Upper lobe of left lung (tissue), 6 donors: Measurements from ENCODE around the gene KBTBD7. TPM values are rescaled to one million over a fixed set of nuclear protein-coding genes. Genes with fewer than 3 reads are reported as not detected.

Experiments
- ATAC-seq, 2 donors: fragments of 200-7000 bp; cut with Tn5 transposase; one replicate each; pipeline ENCODE4 v1.9.1; 2022; ENCODE audit warnings: mild to moderate bottlenecking in 2 of 2, moderate library complexity in 2 of 2; ENCODE audit not compliant: low FRiP score in 2 of 2
- DNase-seq, 2 donors: peaks; one replicate each; pipeline ENCODE4 v3.0.0-alpha.2; 2019 to 2020
- H3K27ac ChIP-seq, 4 donors: fragments of 200-600 bp; sonication (generic); one replicate each; pipeline ENCODE4 v1.5.1; 2016 to 2019
- H3K27me3 ChIP-seq, 4 donors: fragments of 200-600 bp; sonication (generic); one replicate each; pipeline ENCODE4 v1.5.1; 2017 to 2019
- H3K36me3 ChIP-seq, 4 donors: fragments of 200-600 bp; sonication (generic); one replicate each; pipeline ENCODE4 v1.5.1; 2016 to 2019
- H3K4me1 ChIP-seq, 4 donors: fragments of 200-600 bp; sonication (generic); one replicate each; pipeline ENCODE4 v1.5.1; 2018 to 2019
- H3K4me3 ChIP-seq, 4 donors: fragments of 200-600 bp; sonication (generic); one replicate each; pipeline ENCODE4 v1.5.1; 2017 to 2019; ENCODE audit warnings: mild to moderate bottlenecking in 2 of 4, moderate library complexity in 1 of 4
- H3K9me3 ChIP-seq, 4 donors: fragments of 200-600 bp; sonication (generic); one replicate each; pipeline ENCODE4 v1.5.1; 2018 to 2019
- EP300 ChIP-seq, 4 donors: sonication (generic); formaldehyde crosslinking; IDR thresholded peaks; one replicate each; pipeline ENCODE4 v1.5.1; 2017; ENCODE audit warnings: antibody characterized with exemption in 4 of 4, control low read depth in 2 of 4
- POLR2A ChIP-seq, 4 donors: fragments of 450-650 bp; IDR thresholded peaks; one replicate each; pipeline ENCODE4 v1.5.1; 2016 to 2017; ENCODE audit warnings: antibody characterized with exemption in 4 of 4, mild to moderate bottlenecking in 2 of 4
- POLR2AphosphoS5 ChIP-seq, 2 donors: sonication (generic); formaldehyde crosslinking; IDR thresholded peaks; one replicate each; pipeline ENCODE4 v1.5.1; 2017; ENCODE audit warnings: antibody characterized with exemption in 2 of 2
- WGBS, 2 donors: methylation state at CpG; one replicate each; pipeline ENCODE4 v1.1.5; 2017 to 2018; 5-methylcytosine and 5-hydroxymethylcytosine counted together
- total RNA-seq, 6 donors: library from RNA; depleted of rRNA in 4 of 6; stranded (reverse); fragments of >200 nt in 4 of 6; gene quantifications; one replicate each; pipeline versions ENCODE4 v1.1.0 to v1.2.1, GENCODE V29; 2016 to 2021
- TF ChIP-seq, protein P1 (sequence below), 6 experiments: fragments of 450-650 bp in 4 of 6; fragments of 200-600 bp in 2 of 6; sonication (generic) in 2 of 6; IDR thresholded peaks; one replicate each; pipeline ENCODE4 v1.5.1; 2016 to 2019; ENCODE audit warnings: antibody characterized with exemption in 6 of 6
- donor health status: DM: no; HTN: no; CAD: no; lungs with moderate emphysema.
- donor health status: DM: no; HTN: yes; CAD: no; lungs with severe emphysema.

Gene KBTBD7
- total RNA-seq, 6 donors from 2014 or later = 3.6 to 8.9 (median 7.3) TPM

GRCh38 chr13:41188584-41188983, 5.8 kb downstream of the KBTBD7 start:
- ATAC-seq = no peak
- WGBS, 2 donors = 88% methylated on average over 6 of the region's 6 CpGs

DNA sequence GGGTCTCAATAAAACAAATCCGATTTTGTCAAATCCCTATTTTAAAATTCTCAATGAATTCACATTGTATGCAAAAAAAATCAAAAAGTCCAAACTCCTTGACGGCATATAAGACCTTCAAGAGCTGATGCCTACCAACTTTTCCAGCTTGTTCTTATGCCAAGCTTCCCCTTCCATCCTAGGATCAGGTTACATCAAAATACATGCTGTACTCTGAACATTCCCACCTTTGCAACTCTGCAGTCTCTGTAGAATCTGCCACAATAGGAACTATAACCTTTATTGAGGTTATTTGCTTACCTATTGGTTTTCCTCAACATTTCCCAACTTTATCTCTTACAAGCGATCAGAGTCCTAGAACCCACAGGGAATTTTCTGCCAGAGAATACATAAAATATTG, 7.9 kb downstream of the KBTBD7 start:
- TF ChIP-seq, protein P1, sequence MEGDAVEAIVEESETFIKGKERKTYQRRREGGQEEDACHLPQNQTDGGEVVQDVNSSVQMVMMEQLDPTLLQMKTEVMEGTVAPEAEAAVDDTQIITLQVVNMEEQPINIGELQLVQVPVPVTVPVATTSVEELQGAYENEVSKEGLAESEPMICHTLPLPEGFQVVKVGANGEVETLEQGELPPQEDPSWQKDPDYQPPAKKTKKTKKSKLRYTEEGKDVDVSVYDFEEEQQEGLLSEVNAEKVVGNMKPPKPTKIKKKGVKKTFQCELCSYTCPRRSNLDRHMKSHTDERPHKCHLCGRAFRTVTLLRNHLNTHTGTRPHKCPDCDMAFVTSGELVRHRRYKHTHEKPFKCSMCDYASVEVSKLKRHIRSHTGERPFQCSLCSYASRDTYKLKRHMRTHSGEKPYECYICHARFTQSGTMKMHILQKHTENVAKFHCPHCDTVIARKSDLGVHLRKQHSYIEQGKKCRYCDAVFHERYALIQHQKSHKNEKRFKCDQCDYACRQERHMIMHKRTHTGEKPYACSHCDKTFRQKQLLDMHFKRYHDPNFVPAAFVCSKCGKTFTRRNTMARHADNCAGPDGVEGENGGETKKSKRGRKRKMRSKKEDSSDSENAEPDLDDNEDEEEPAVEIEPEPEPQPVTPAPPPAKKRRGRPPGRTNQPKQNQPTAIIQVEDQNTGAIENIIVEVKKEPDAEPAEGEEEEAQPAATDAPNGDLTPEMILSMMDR (IDR thresholded peaks at IDR 0.05) = no peak
- TF ChIP-seq POLR2AphosphoS5 (IDR thresholded peaks at IDR 0.05) (no peak), EP300 (IDR thresholded peaks at IDR 0.05) (no peak), POLR2A (IDR thresholded peaks at IDR 0.05) (no peak)
- ATAC-seq = no peak
- Histone ChIP-seq H3K27ac (no peak overlapping the region), H3K4me1 (no peaks in the 10 kb centered on the region), H3K36me3 (no peaks in the 10 kb centered on the region), H3K9me3 (no peaks in the 10 kb centered on the region), H3K4me3 (no peak overlapping the region), H3K27me3 (no peaks in the 10 kb centered on the region)
- WGBS, 2 donors = 94 to 95% methylated on average over 3 of the region's 3 CpGs
- no peak for DNase-seq

More at GRCh38 chr13:41188584-41188983, 5.8 kb downstream of the KBTBD7 start:
- Histone ChIP-seq H3K4me3 (no peak overlapping the region), H3K27ac (no peak overlapping the region), H3K27me3 (no peaks in the 10 kb centered on the region), H3K9me3 (no peaks in the 10 kb centered on the region), H3K4me1 (peaks cover 0 to 18% (median 8%) of the 10 kb centered on the region in 4 donors), H3K36me3 (no peaks in the 10 kb centered on the region)
- DNase-seq = no peak
- TF ChIP-seq, protein P1 (IDR thresholded peaks at IDR 0.05) = no peak
- TF ChIP-seq EP300 (IDR thresholded peaks at IDR 0.05) = no peak

- Histone ChIP-seq H3K4me1 (no peaks in the 10 kb centered on the region), H3K36me3 (no peaks in the 10 kb centered on the region), H3K4me3 (no peak overlapping the region), H3K9me3 (no peaks in the 10 kb centered on the region), H3K27ac (no peak overlapping the region), H3K27me3 (no peaks in the 10 kb centered on the region)
- TF ChIP-seq, protein P1 (IDR thresholded peaks at IDR 0.05) = no peak
- TF ChIP-seq POLR2AphosphoS5 (IDR thresholded peaks at IDR 0.05) (no peak), POLR2A (IDR thresholded peaks at IDR 0.05) (no peak), EP300 (IDR thresholded peaks at IDR 0.05) (no peak)
- DNase-seq = no peak
- no peak for ATAC-seq
Observed at GRCh38 chr13:41182231-41182630, 12.1 kb downstream of the KBTBD7 start.

GRCh38 chr13:41179593-41180250, 14.6 kb downstream of the KBTBD7 start:
- TF ChIP-seq, protein P1 (IDR thresholded peaks at IDR 0.05) = no peak
- TF ChIP-seq EP300 (IDR thresholded peaks at IDR 0.05) = no peak
- TF ChIP-seq POLR2AphosphoS5 (IDR thresholded peaks at IDR 0.05) = no peak
- TF ChIP-seq POLR2A (IDR thresholded peaks at IDR 0.05) = no peak
- 83 to 86% methylated on average over 4 of the region's 4 CpGs for WGBS, 2 donors
- ATAC-seq (no peak), DNase-seq (no peak)
- no peak overlapping the region for H3K27ac ChIP-seq
- peaks cover 0 to 8% (median 6%) of the 10 kb centered on the region in 4 donors for H3K9me3 ChIP-seq
- no peak overlapping the region for H3K4me3 ChIP-seq
- no peaks in the 10 kb centered on the region for H3K36me3 ChIP-seq
- H3K27me3 ChIP-seq = no peaks in the 10 kb centered on the region
- no peaks in the 10 kb centered on the region for H3K4me1 ChIP-seq

- peak in 1 of 2 donors; percentile 82 for ATAC-seq
- TF ChIP-seq EP300 (IDR thresholded peaks at IDR 0.05) = no peak
- no peak for TF ChIP-seq POLR2AphosphoS5 (IDR thresholded peaks at IDR 0.05)
- TF ChIP-seq, protein P1 (IDR thresholded peaks at IDR 0.05) = no peak
- no peak for TF ChIP-seq POLR2A (IDR thresholded peaks at IDR 0.05)
- no peaks in the 10 kb centered on the region for H3K36me3 ChIP-seq
- WGBS, 2 donors = 61 to 73% methylated on average over 7 of the region's 7 CpGs
- DNase-seq = no peak
- no peaks in the 10 kb centered on the region for H3K4me1 ChIP-seq
- peak overlapping the region in 3 of 4 donors; percentile 1 to 75 (median 59) for H3K27ac ChIP-seq
- H3K9me3 ChIP-seq = peaks cover 0 to 10% (median 6%) of the 10 kb centered on the region in 4 donors
- no peak overlapping the region for H3K4me3 ChIP-seq
- H3K27me3 ChIP-seq = no peaks in the 10 kb centered on the region
Observed at GRCh38 chr13:41178040-41178439, 16.3 kb downstream of the KBTBD7 start.
